Endodermal cell (in vitro differentiated cells): ENCODE data around the gene TLL2. TPM values are rescaled to one million over a fixed set of nuclear protein-coding genes. Genes with fewer than 3 reads are reported as not detected.

Experiments used
- DNase-seq: peaks from one replicate; pipeline ENCODE4 v3.0.0-alpha.2; 2017
- H3K27ac ChIP-seq: 2 replicates; pipeline ENCODE4 v1.5.1; 2013; ENCODE audit warnings: mild to moderate bottlenecking, low read depth, low read length, moderate library complexity
- H3K27me3 ChIP-seq: 2 replicates; pipeline ENCODE4 v1.6.1; 2013; ENCODE audit warnings: mild to moderate bottlenecking, low read length, moderate library complexity; ENCODE audit not compliant: insufficient read depth, control insufficient read depth, poor library complexity, severe bottlenecking
- H3K36me3 ChIP-seq: 2 replicates; pipeline ENCODE4 v1.7.0; 2013; ENCODE audit warnings: mild to moderate bottlenecking, low read length, moderate library complexity; ENCODE audit not compliant: control insufficient read depth, insufficient read depth
- H3K4me1 ChIP-seq: one replicate; pipeline ENCODE4 v1.7.0; 2013; ENCODE audit warnings: low read length; ENCODE audit not compliant: control insufficient read depth, insufficient read depth
- H3K4me3 ChIP-seq: 2 replicates; pipeline ENCODE4 v1.5.1; 2013; ENCODE audit warnings: mild to moderate bottlenecking, low read length, moderate library complexity
- H3K9ac ChIP-seq: 2 replicates; pipeline ENCODE4 v1.6.1; 2013; ENCODE audit warnings: mild to moderate bottlenecking, low read length, moderate library complexity; ENCODE audit not compliant: poor library complexity, severe bottlenecking; ENCODE audit errors: extremely low read depth
- H3K9me3 ChIP-seq: 2 replicates; pipeline ENCODE4 v1.6.1; 2013; ENCODE audit warnings: mild to moderate bottlenecking, low read length, moderate library complexity; ENCODE audit not compliant: control insufficient read depth
- H3K27ac Mint-ChIP-seq: 2 replicates; pipeline ENCODE4 v1.8.0; 2020; ENCODE audit warnings: mixed read lengths
- H3K27me3 Mint-ChIP-seq: 2 replicates; pipeline ENCODE4 v1.8.0; 2021; ENCODE audit warnings: mild to moderate bottlenecking, mixed read lengths; ENCODE audit not compliant: insufficient read depth
- H3K36me3 Mint-ChIP-seq: 2 replicates; pipeline ENCODE4 v1.8.0; 2020; ENCODE audit warnings: low read depth, mixed read lengths
- H3K4me1 Mint-ChIP-seq: 2 replicates; pipeline ENCODE4 v1.8.0; 2020; ENCODE audit warnings: mixed read lengths
- H3K4me3 Mint-ChIP-seq: 2 replicates; pipeline ENCODE4 v1.8.0; 2020; ENCODE audit warnings: mild to moderate bottlenecking, moderate library complexity, mixed read lengths
- H3K9me3 Mint-ChIP-seq: 2 replicates; pipeline ENCODE4 v1.8.0; 2020; ENCODE audit warnings: mild to moderate bottlenecking, mixed read lengths
- CTCF ChIP-seq: fragments of 200-600 bp; sonication (generic); conservative IDR thresholded peaks from 2 replicates; pipeline ENCODE4 v1.5.0; 2021; ENCODE audit warnings: antibody characterized with exemption, mild to moderate bottlenecking
- WGBS, 2 experiments: methylation state at CpG; one replicate each; pipeline versions ENCODE4 v1.1.5 to v1.1.7; 2013; ENCODE audit warnings: missing lambda C conversion rate in 2 of 2, mixed read lengths in 1 of 2; ENCODE audit not compliant: insufficient coverage in 1 of 2, insufficient read length in 1 of 2; 5-methylcytosine and 5-hydroxymethylcytosine counted together
- total RNA-seq, 2 donors: library from RNA; stranded (reverse); fragmentation: NEBNext Ultra II Directional in 1 of 2; extraction: Animal tissue kit (Norgen Biotek cat#: 25700) in 1 of 2; gene quantifications; 2 replicates in 1 of 2; 3 replicates in 1 of 2; pipeline ENCODE4 v1.2.1, GENCODE V29; 2021

The TLL2 gene
- total RNA-seq, 2 donors from 2014 or later, result 0.11 to 0.18 TPM

GRCh38 chr10:96470116-96470743, 43.5 kb downstream of the TLL2 start:
- 50 to 55% methylated on average over 3 to 4 of the region's 4 CpGs for WGBS, 2 experiments
- no peak overlapping the region for H3K4me3 Mint-ChIP-seq
- peaks cover 6% of the 10 kb centered on the region for H3K9me3 ChIP-seq
- H3K27ac ChIP-seq, result no peak overlapping the region
- no peak overlapping the region for H3K9ac ChIP-seq
- H3K27ac Mint-ChIP-seq, result no peak overlapping the region
- H3K4me3 ChIP-seq, result no peak overlapping the region
- peaks cover 3% of the 10 kb centered on the region for H3K9me3 Mint-ChIP-seq
- H3K4me1 ChIP-seq, result no peaks in the 10 kb centered on the region
- H3K36me3 Mint-ChIP-seq, result no peaks in the 10 kb centered on the region
- no peaks in the 10 kb centered on the region for H3K27me3 Mint-ChIP-seq
- peaks cover 1% of the 10 kb centered on the region for H3K4me1 Mint-ChIP-seq
- peak; percentile 90 for DNase-seq
- peak; percentile 86 for TF ChIP-seq CTCF
- H3K36me3 ChIP-seq, result no peaks in the 10 kb centered on the region
- H3K27me3 ChIP-seq, result no peaks in the 10 kb centered on the region

GRCh38 chr10:96468845-96469244, 44.9 kb downstream of the TLL2 start:
- Mint-ChIP-seq H3K9me3 (no peaks in the 10 kb centered on the region), H3K36me3 (no peaks in the 10 kb centered on the region), H3K27me3 (no peaks in the 10 kb centered on the region), H3K4me3 (no peak overlapping the region), H3K4me1 (peaks cover under 1% of the 10 kb centered on the region), H3K27ac (no peak overlapping the region)
- H3K9me3 ChIP-seq, result no peaks in the 10 kb centered on the region
- H3K4me1 ChIP-seq, result no peaks in the 10 kb centered on the region
- no peak overlapping the region for H3K27ac ChIP-seq
- H3K9ac ChIP-seq, result no peak overlapping the region
- DNase-seq, result peak; percentile 29
- no peak overlapping the region for H3K4me3 ChIP-seq
- no peak for TF ChIP-seq CTCF
- H3K27me3 ChIP-seq, result no peaks in the 10 kb centered on the region
- 72 to 77% methylated on average over 5 of the region's 5 CpGs for WGBS, 2 experiments
- H3K36me3 ChIP-seq, result no peaks in the 10 kb centered on the region

GRCh38 chr10:96465599-96465998, 48.1 kb downstream of the TLL2 start:
- no peak overlapping the region for H3K4me3 ChIP-seq
- Mint-ChIP-seq H3K27ac (no peak overlapping the region), H3K4me1 (no peaks in the 10 kb centered on the region), H3K36me3 (no peaks in the 10 kb centered on the region), H3K9me3 (peaks cover 3% of the 10 kb centered on the region), H3K4me3 (no peak overlapping the region), H3K27me3 (no peaks in the 10 kb centered on the region)
- no peak for TF ChIP-seq CTCF
- no peaks in the 10 kb centered on the region for H3K4me1 ChIP-seq
- 92 to 94% methylated on average over 4 to 6 of the region's 6 CpGs for WGBS, 2 experiments
- no peak overlapping the region for H3K9ac ChIP-seq
- no peaks in the 10 kb centered on the region for H3K9me3 ChIP-seq
- DNase-seq, result peak; percentile 17
- no peaks in the 10 kb centered on the region for H3K36me3 ChIP-seq
- no peak overlapping the region for H3K27ac ChIP-seq
- no peaks in the 10 kb centered on the region for H3K27me3 ChIP-seq
